ENCODE results near the gene ETV4. TPM values are rescaled to one million over a fixed set of nuclear protein-coding genes. Genes with fewer than 3 reads are reported as not detected.

The ETV4 gene
- total and polyA plus RNA-seq, 12 donors = 0.22 to 6.6 (median 1.9) TPM

DNA sequence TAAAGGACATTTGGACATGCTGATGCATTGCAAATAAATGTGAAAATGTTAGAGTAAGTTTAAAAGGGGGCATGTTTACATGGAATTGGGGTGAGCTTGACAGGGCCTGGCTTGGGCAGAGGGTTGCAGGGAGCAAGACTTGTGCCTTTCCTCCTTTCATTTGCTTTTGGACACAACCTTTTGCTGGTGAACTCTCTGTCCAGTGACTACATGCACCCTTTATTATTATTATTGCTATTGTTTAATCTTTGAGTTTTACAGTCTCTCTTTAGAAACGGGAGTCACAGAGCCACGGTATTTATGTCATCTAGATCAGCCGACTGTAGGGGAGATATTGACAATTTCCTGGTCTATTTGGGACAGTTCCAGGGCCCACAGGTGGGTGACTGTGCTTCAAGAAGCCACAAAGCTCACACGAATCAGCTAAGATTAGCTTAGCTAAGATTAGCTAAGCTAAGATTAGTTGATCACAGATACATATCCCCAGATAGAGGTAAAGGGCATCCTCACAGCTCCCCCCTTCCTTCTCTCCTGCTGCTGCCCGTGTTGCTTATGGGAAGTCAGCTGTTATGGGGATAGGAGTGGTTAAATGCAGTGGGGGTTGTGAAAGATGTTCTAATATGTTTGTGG is 28.9 kb upstream of the ETV4 start:
- Histone ChIP-seq H3K36me3 (replicated peaks in 1 of 2) (no peaks in the 10 kb centered on the region), H3K4me3 (no peak overlapping the region), H3K27ac (no peak overlapping the region), H3K9me3 (replicated peaks in 1 of 3) (no peaks in the 10 kb centered on the region), H3K27me3 (no peaks in the 10 kb centered on the region), H3K4me1 (replicated peaks in 1 of 2) (no peaks in the 10 kb centered on the region)
- intact Hi-C loops (cut with DNase I) = loop anchor here in 1 of 2 donors (5.0 kb wide), 1 partner anchor 187 kb away; no protein-coding TSS in a partner anchor
- no peak for TF ChIP-seq POLR2A (IDR thresholded peaks at IDR 0.05)
- no peak for TF ChIP-seq CTCF (IDR thresholded peaks at IDR 0.05)
- 43 to 49% (median 46%) methylated on average over 5 of the region's 5 CpGs for WGBS, 4 donors
- no peak for DNase-seq

- WGBS, 4 donors = 74 to 79% (median 78%) methylated on average over 11 to 13 of the region's 13 CpGs
- Histone ChIP-seq H3K9me3 (replicated peaks in 1 of 3) (no peaks in the 10 kb centered on the region), H3K27ac (no peak overlapping the region), H3K4me3 (no peak overlapping the region), H3K27me3 (no peaks in the 10 kb centered on the region), H3K36me3 (replicated peaks in 1 of 2) (no peaks in the 10 kb centered on the region), H3K4me1 (replicated peaks in 1 of 2) (no peaks in the 10 kb centered on the region)
- DNase-seq = no peak
- TF ChIP-seq CTCF (IDR thresholded peaks at IDR 0.05) = no peak
- no peak for TF ChIP-seq POLR2A (IDR thresholded peaks at IDR 0.05)
- intact Hi-C loops (cut with DNase I) = loop anchor here in 1 of 2 donors (5.0 kb wide), 1 partner anchor 188 kb away; no protein-coding TSS in a partner anchor
These were observed 28.2 kb upstream of the ETV4 start for GRCh38 chr17:43574348-43574747.

DNA sequence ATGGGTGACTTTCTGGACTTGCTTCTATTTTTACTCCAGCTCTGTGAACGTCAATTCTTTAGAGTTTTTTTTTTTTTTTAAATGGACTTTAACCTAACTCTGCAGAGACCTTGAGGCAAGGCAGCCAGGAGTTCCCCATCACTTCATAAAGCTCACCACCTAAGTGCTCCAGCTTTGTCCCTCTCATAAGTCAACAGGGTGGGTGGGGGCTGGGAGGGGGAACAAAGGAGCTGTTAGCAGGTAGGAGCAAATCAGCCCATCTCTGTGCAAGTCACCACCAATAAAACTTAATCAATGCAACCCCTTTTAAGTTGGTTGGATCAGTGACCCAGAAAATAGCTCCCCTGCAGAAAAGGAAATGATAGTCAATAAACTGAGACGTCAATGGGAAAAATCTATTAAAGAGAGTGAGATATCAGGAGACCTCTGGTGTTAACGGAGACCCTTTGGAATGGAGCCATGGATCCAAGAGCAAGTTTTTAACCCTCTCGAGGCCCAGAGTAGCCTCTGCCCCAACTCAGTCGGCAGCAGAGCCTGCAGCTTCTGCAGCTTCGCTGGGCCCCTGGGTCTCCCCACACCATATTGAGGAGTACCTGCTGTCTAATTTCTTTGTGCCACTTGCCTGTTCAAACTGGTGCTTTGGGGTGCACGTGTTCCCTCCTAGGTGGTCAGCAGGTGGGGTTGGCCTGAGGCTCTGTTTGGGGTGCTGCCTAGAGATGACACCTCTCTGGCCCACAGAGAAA is 27.6 kb upstream of the ETV4 start:
- no peak overlapping the region for H3K27ac ChIP-seq
- no peaks in the 10 kb centered on the region for H3K9me3 ChIP-seq (replicated peaks in 1 of 3)
- H3K36me3 ChIP-seq (replicated peaks in 1 of 2) = no peaks in the 10 kb centered on the region
- WGBS, 4 donors = 40 to 54% (median 52%) methylated on average over 6 to 7 of the region's 7 CpGs
- no peaks in the 10 kb centered on the region for H3K27me3 ChIP-seq
- DNase-seq = no peak
- H3K4me1 ChIP-seq (replicated peaks in 1 of 2) = no peaks in the 10 kb centered on the region
- no peak for TF ChIP-seq POLR2A (IDR thresholded peaks at IDR 0.05)
- no peak for TF ChIP-seq CTCF (IDR thresholded peaks at IDR 0.05)
- H3K4me3 ChIP-seq = no peak overlapping the region
- intact Hi-C loops (cut with DNase I) = loop anchor here in 1 of 2 donors (5.0 kb wide), 1 partner anchor 189 kb away; no protein-coding TSS in a partner anchor

- no peak for DNase-seq
- no peak overlapping the region for H3K4me3 ChIP-seq
- H3K9me3 ChIP-seq (replicated peaks in 1 of 3) = no peaks in the 10 kb centered on the region
- no peaks in the 10 kb centered on the region for H3K4me1 ChIP-seq (replicated peaks in 1 of 2)
- 73 to 82% (median 79%) methylated on average over 4 to 5 of the region's 5 CpGs for WGBS, 4 donors
- no peak overlapping the region for H3K27ac ChIP-seq
- intact Hi-C loops (cut with DNase I) = loop anchor here in 1 of 2 donors (5.0 kb wide), 1 partner anchor 190 kb away; no protein-coding TSS in a partner anchor
- H3K36me3 ChIP-seq (replicated peaks in 1 of 2) = no peaks in the 10 kb centered on the region
- TF ChIP-seq POLR2A (IDR thresholded peaks at IDR 0.05) (no peak), CTCF (IDR thresholded peaks at IDR 0.05) (no peak)
- no peaks in the 10 kb centered on the region for H3K27me3 ChIP-seq
These were observed 26.3 kb upstream of the ETV4 start for GRCh38 chr17:43572368-43572980.
